ENCODE measurements around the gene CLBA1.
"Not testable (repeated sequence)": the region's sequence is repeated elsewhere in the genome, so short reads cannot be mapped to it uniquely, and the experiment has no call there.

DNA sequence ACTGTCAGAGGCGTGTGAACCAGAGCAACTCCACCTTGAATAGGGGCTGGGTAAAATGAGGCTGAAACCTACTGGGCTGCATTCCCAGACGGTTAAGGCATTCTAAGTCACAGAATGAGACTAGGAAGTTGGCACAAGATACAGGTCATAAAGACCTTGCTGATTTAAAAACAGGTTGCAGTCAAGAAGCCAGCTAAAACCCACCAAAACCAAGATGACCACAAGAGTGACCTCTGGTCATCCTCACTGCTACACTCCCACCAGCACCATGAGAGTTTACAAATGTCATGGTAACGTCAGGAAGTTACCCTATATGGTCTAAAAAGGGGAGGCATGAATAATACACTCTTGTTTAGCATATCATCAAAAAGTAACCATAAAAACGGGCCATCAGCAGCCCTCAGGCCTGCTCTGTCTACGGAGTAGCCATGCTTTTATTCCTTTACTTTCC, 46.9 kb downstream of the CLBA1 start:
- TF ChIP-seq CHD2 (IDR thresholded peaks at IDR 0.05; ENCODE audit: low read length, partially characterized antibody); EP300 (IDR thresholded peaks at IDR 0.05; ENCODE audit: borderline replicate concordance in 1 of 2, low read depth in 1 of 2, low read length in 1 of 2); GATA2 (CRISPR knock-in tag; IDR thresholded peaks at IDR 0.05); RCOR1 (IDR thresholded peaks at IDR 0.05; ENCODE audit: low read length): not testable (repeated sequence)
- TF ChIP-seq, protein P1, sequence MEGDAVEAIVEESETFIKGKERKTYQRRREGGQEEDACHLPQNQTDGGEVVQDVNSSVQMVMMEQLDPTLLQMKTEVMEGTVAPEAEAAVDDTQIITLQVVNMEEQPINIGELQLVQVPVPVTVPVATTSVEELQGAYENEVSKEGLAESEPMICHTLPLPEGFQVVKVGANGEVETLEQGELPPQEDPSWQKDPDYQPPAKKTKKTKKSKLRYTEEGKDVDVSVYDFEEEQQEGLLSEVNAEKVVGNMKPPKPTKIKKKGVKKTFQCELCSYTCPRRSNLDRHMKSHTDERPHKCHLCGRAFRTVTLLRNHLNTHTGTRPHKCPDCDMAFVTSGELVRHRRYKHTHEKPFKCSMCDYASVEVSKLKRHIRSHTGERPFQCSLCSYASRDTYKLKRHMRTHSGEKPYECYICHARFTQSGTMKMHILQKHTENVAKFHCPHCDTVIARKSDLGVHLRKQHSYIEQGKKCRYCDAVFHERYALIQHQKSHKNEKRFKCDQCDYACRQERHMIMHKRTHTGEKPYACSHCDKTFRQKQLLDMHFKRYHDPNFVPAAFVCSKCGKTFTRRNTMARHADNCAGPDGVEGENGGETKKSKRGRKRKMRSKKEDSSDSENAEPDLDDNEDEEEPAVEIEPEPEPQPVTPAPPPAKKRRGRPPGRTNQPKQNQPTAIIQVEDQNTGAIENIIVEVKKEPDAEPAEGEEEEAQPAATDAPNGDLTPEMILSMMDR (IDR thresholded peaks at IDR 0.05): not testable (repeated sequence)
- TF ChIP-seq, protein P2, sequence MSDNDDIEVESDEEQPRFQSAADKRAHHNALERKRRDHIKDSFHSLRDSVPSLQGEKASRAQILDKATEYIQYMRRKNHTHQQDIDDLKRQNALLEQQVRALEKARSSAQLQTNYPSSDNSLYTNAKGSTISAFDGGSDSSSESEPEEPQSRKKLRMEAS (IDR thresholded peaks at IDR 0.05; ENCODE audit: low read depth): not testable (repeated sequence)
